K562 (cell line): ENCODE measurements around the gene HSPA1L. TPM values are rescaled to one million over a fixed set of nuclear protein-coding genes. Genes with fewer than 3 reads are reported as not detected.

Source experiments
- AFF4 ChIP-seq: sonication (generic); formaldehyde crosslinking; IDR thresholded peaks from 2 replicates; pipeline ENCODE4 v1.8.0; 2023; ENCODE audit warnings: mild to moderate bottlenecking, missing genetic modification reagents
- DNMT1 ChIP-seq: fragments of 450-650 bp; IDR thresholded peaks from 2 replicates; pipeline ENCODE4 v1.6.1; 2016; ENCODE audit warnings: antibody characterized with exemption, mild to moderate bottlenecking
- FOXO4 ChIP-seq: fragments of 450-650 bp; formaldehyde crosslinking; IDR thresholded peaks from 2 replicates; pipeline ENCODE4 v1.4.0; 2020; ENCODE audit warnings: mild to moderate bottlenecking, moderate library complexity
- HSF4 ChIP-seq: fragments of 250-450 bp; sonication (Bioruptor Pico); IDR thresholded peaks from 2 replicates; pipeline ENCODE4 v2.1.2; 2022; ENCODE audit warnings: mild to moderate bottlenecking, moderate library complexity, borderline replicate concordance
- MCM2 ChIP-seq: fragments of 450-650 bp; IDR thresholded peaks from 2 replicates; pipeline ENCODE4 v1.6.1; 2017; ENCODE audit warnings: low read depth, mild to moderate bottlenecking
- MECOM ChIP-seq: fragments of 250-450 bp; sonication (Bioruptor Pico); IDR thresholded peaks from 2 replicates; pipeline ENCODE4 v1.8.0; 2022; ENCODE audit warnings: inconsistent platforms
- MTA2 ChIP-seq: fragments of 450-650 bp; IDR thresholded peaks from 2 replicates; pipeline ENCODE4 v1.6.1; 2016; ENCODE audit warnings: low read depth
- PRDM10 ChIP-seq: fragments of 450-650 bp; IDR thresholded peaks from 2 replicates; pipeline ENCODE4 v1.6.1; 2018; ENCODE audit not compliant: partially characterized antibody
- PREB ChIP-seq: sonication (generic); formaldehyde crosslinking; IDR thresholded peaks from 2 replicates; pipeline ENCODE4 v1.8.1; 2023; ENCODE audit warnings: mild to moderate bottlenecking, missing genetic modification reagents
- PURB ChIP-seq: sonication (generic); formaldehyde crosslinking; IDR thresholded peaks from 2 replicates; pipeline ENCODE4 v1.9.0; 2021; ENCODE audit warnings: low read depth, mild to moderate bottlenecking, missing genetic modification reagents
- RBM14 ChIP-seq: fragments of 200-400 bp; formaldehyde crosslinking; IDR thresholded peaks from 2 replicates; pipeline ENCODE4 v1.6.1; 2018; ENCODE audit warnings: low read depth, mild to moderate bottlenecking, low read length, moderate library complexity, borderline replicate concordance; ENCODE audit not compliant: insufficient read depth
- XRCC5 ChIP-seq: fragments of 200-400 bp; formaldehyde crosslinking; IDR thresholded peaks from 2 replicates; pipeline ENCODE4 v1.6.1; 2017; ENCODE audit warnings: low read depth, mild to moderate bottlenecking, low read length
- ZNF282 ChIP-seq: sonication (generic); formaldehyde crosslinking; IDR thresholded peaks from 2 replicates; pipeline ENCODE4 v1.8.1; 2023; ENCODE audit warnings: missing genetic modification reagents
- ZNF395 ChIP-seq: fragments of 200-800 bp; sonication (Bioruptor generic); IDR thresholded peaks from 2 replicates; pipeline ENCODE4 v1.6.1; 2017; ENCODE audit warnings: missing genetic modification characterization, missing compliant biosample characterization
- ZNF445 ChIP-seq: fragments of 250-450 bp; sonication (Bioruptor Pico); IDR thresholded peaks from 2 replicates; pipeline ENCODE4 v1.4.0; 2020; ENCODE audit warnings: low read depth, mild to moderate bottlenecking, moderate library complexity
- polyA plus RNA-seq, 8 experiments: library from polyadenylated mRNA; depleted of rRNA in 4 of 8; stranded (reverse) in 5 of 8; unstranded in 3 of 8; fragments of >200 nt; fragmentation: Nextera tagmentation in 2 of 8; fragmentation: Illumina TruSeq in 1 of 8; extraction: Ambion mirVana in 2 of 8; extraction: Trizol in 1 of 8; gene quantifications; 2 replicates each; pipeline versions ENCODE4 v1.2.1 to v1.2.3, GENCODE V29; 2011 to 2014; ENCODE audit warnings: inconsistent platforms in 1 of 8, missing spikeins in 1 of 8
- total RNA-seq, 7 experiments: library from RNA; depleted of rRNA in 6 of 7; stranded (reverse); fragments of >200 nt in 6 of 7; fragmentation: Illumina TruSeq in 2 of 7; extraction: Trizol in 2 of 7; gene quantifications; 2 replicates each; pipeline versions ENCODE4 v1.2.1 to v1.2.3, GENCODE V29; 2011 to 2021; ENCODE audit warnings: low replicate concordance in 1 of 7

HSPA1L gene
- total and polyA plus RNA-seq, 9 of the 15 experiments (the other 6 are each of a cell fraction or from before 2014, with no cell fraction given), result 0.14 to 2.1 (median 1.3) TPM

- TF ChIP-seq PREB (CRISPR knock-in tag) (peak; percentile 63; the same call in 1 of the 2 replicates), PRDM10 (no peak), DNMT1 (0 out of 2 replicates have a peak, but pooled peaks have one; percentile 62), MCM2 (no peak), HSF4 (CRISPR knock-in tag) (no peak), MECOM (CRISPR knock-in tag) (no peak), ZNF282 (CRISPR knock-in tag) (no peak), AFF4 (CRISPR knock-in tag) (peak; percentile 98), ZNF445 (CRISPR knock-in tag) (no peak), RBM14 (peak; percentile 83; the same call in 1 of the 2 replicates), MTA2 (no peak), ZNF395 (CRISPR knock-in tag) (no peak), XRCC5 (peak; percentile 47; the same call in 1 of the 2 replicates), FOXO4 (CRISPR knock-in tag) (peak; percentile 91), PURB (CRISPR knock-in tag) (no peak)
Observed at GRCh38 chr6:31827286-31828079, 12.4 kb upstream of the HSPA1L start, which contains the start of gene HSPA1B (continued).
